HAP-1 (cell line): ENCODE measurements around the gene SHROOM3.
A peak's percentile ranks its signal among the peaks of the same experiment; 100 is the strongest.

Experiments
- DNase-seq, 2 experiments: peaks; one replicate each; pipeline ENCODE4 v3.0.0-alpha.2; 2016 to 2020; ENCODE audit warnings: low spot score in 2 of 2
- H3K27me3 ChIP-seq: fragments of 250-450 bp; sonication (Bioruptor Pico); 2 replicates; pipeline ENCODE4 v1.5.1; 2020; ENCODE audit warnings: low read depth, mild to moderate bottlenecking, moderate library complexity
- H3K36me3 ChIP-seq: fragments of 250-450 bp; sonication (Bioruptor Pico); replicated peaks from 2 replicates; pipeline ENCODE4 v1.5.1; 2020; ENCODE audit warnings: mild to moderate bottlenecking
- H3K4me1 ChIP-seq: fragments of 250-450 bp; sonication (Bioruptor Pico); 2 replicates; pipeline ENCODE4 v1.5.1; 2020; ENCODE audit warnings: mild to moderate bottlenecking
- H3K4me3 ChIP-seq: fragments of 250-450 bp; sonication (Bioruptor Pico); 2 replicates; pipeline ENCODE4 v1.5.1; 2020; ENCODE audit warnings: mild to moderate bottlenecking, moderate library complexity
- H3K9me3 ChIP-seq: fragments of 250-450 bp; sonication (Bioruptor Pico); 2 replicates; pipeline ENCODE4 v1.5.1; 2020; ENCODE audit warnings: mild to moderate bottlenecking, moderate library complexity
- in situ Hi-C: fragments of 300-500 bp; cut with MboI; formaldehyde crosslinking; loops from 3 replicates; pipeline ENCODE4 v1.14.3; 2020; ENCODE audit warnings: low sequenced_read_pairs, inconsistent platforms, mixed read lengths

The SHROOM3 gene

DNA sequence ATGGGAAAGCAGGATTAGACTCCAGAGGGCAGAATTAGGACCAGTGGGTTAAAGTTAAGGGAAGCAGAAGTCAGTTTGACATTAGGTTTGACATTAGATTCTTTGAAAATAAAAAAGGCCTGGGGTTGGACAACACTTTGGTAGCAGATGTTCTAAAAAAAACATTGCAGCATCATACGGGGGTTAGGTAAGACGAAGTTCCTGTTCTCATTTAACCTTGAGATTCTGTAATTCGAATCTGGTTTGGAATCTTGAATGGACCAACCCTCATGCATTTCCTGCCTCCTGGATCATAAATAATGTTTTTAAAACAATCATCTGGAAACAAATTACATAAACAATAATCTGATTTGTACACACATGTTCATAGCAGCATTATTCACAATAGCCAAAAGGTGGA lies 181.0 kb downstream of the SHROOM3 start:
- H3K9me3 ChIP-seq = no peaks in the 10 kb centered on the region
- DNase-seq = no peak
- in situ Hi-C loops = no loop called here

GRCh38 chr4:76616526-76616925 lies 181.5 kb downstream of the SHROOM3 start:
- Histone ChIP-seq H3K9me3 (no peaks in the 10 kb centered on the region), H3K36me3 (no peaks in the 10 kb centered on the region), H3K4me1 (peaks cover 9% of the 10 kb centered on the region), H3K4me3 (no peak overlapping the region), H3K27me3 (no peaks in the 10 kb centered on the region)
- DNase-seq = no peak
- in situ Hi-C loops = no loop called here

More for the DNA sequence above, 181.0 kb downstream of the SHROOM3 start:
- Histone ChIP-seq H3K4me1 (peaks cover 6% of the 10 kb centered on the region), H3K4me3 (no peak overlapping the region), H3K36me3 (no peaks in the 10 kb centered on the region), H3K27me3 (no peaks in the 10 kb centered on the region)

- no peak for DNase-seq
- H3K4me1 ChIP-seq = peaks cover 28% of the 10 kb centered on the region
- in situ Hi-C loops = no loop called here
Measured at GRCh38 chr4:76620723-76621468, 185.9 kb downstream of the SHROOM3 start.

DNA sequence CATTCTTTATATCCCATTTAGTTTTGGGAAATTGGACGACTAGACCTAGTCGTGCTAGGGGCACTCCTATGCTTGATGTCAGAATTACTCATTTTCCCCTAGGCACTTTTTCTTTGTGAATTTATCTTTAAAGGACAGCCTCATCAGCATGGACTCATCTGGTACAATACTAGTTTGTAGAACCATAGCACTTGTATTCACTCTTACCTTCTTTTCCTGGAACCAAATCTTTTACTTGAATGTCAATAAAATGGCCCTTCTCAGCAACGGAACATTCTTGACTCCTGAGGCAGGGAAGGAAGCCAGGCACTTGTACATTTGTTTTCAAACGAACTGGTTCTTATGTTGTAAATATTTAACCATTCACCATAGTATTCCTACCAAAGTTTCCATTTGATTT lies 187.1 kb downstream of the SHROOM3 start:
- peaks cover 26% of the 10 kb centered on the region for H3K4me1 ChIP-seq
- DNase-seq = no peak
- H3K27me3 ChIP-seq = no peaks in the 10 kb centered on the region
- no peaks in the 10 kb centered on the region for H3K36me3 ChIP-seq
- in situ Hi-C loops = no loop called here
- no peaks in the 10 kb centered on the region for H3K9me3 ChIP-seq
- H3K4me3 ChIP-seq = no peak overlapping the region

More at GRCh38 chr4:76620723-76621468, 185.9 kb downstream of the SHROOM3 start:
- no peak overlapping the region for H3K4me3 ChIP-seq
- no peaks in the 10 kb centered on the region for H3K27me3 ChIP-seq
- no peaks in the 10 kb centered on the region for H3K36me3 ChIP-seq
- no peaks in the 10 kb centered on the region for H3K9me3 ChIP-seq

DNA sequence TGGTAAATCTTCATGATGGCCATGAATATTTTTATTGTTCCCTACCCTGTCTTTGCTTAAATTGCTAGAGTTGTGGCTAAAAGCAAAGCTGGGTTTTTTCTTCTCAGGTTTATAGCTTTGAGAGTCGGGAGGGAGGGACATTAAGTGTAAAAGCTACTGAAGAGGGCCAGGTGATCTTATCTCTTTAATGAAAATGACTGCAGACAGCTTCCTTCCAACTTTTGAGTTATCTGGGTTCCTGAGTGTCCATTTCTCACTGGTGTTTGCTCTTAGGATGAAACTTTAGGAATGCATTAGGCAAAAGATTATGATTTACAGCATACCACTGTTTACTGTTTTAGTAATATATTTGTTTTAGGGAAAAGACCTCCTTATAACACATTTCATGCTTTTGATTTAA lies 187.7 kb downstream of the SHROOM3 start:
- in situ Hi-C loops = no loop called here
- H3K36me3 ChIP-seq = no peaks in the 10 kb centered on the region
- no peak for DNase-seq
- peaks cover 26% of the 10 kb centered on the region for H3K4me1 ChIP-seq
- no peak overlapping the region for H3K4me3 ChIP-seq
- H3K27me3 ChIP-seq = no peaks in the 10 kb centered on the region
- no peaks in the 10 kb centered on the region for H3K9me3 ChIP-seq

DNA sequence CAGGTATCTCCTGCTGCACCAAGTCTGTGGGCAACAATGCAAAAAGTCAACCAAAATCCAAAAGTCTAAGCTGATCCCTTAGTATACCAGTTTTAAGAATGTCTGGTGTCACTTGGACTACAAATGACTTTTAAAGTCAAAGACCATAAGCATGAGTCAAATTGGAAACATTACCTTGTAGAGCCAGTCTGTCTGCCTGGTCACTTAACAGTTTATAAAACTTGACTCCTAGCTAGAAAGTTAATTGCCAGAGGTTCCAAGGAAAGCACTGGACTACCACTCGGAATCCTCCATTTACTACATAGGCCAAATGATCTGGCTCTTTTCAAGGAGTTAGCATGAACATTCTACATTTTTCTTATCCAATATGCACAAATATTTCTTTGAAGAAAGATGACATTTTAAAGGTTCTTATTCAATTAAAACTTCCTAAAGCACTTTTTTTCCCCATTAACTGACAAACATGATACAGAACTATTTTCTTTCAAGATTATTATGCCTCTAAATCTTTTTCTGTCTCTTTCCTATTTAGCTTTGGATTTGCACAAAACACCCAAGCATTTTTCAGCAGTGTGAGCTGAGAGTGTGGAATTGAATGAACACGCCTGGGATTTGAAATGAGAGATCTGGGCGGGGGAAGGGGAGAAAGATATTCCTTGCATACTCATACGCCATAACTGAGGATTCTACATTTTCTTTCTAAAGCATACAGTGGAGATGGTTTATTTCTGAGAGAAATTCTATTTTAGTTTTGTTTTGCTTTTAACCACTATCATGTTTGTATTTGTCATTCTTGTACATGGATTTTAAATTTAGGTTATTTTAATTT lies 188.4 kb downstream of the SHROOM3 start:
- Histone ChIP-seq H3K27me3 (no peaks in the 10 kb centered on the region), H3K9me3 (no peaks in the 10 kb centered on the region), H3K4me3 (no peak overlapping the region), H3K4me1 (peaks cover 26% of the 10 kb centered on the region), H3K36me3 (no peaks in the 10 kb centered on the region)
- no peak for DNase-seq
- in situ Hi-C loops = no loop called here

- Histone ChIP-seq H3K9me3 (no peaks in the 10 kb centered on the region), H3K4me3 (no peak overlapping the region), H3K36me3 (no peaks in the 10 kb centered on the region), H3K4me1 (peaks cover 26% of the 10 kb centered on the region), H3K27me3 (no peaks in the 10 kb centered on the region)
- DNase-seq = peak; percentile 31 to 46
- in situ Hi-C loops = no loop called here
Measured at GRCh38 chr4:76624241-76624681, 189.2 kb downstream of the SHROOM3 start.

GRCh38 chr4:76624931-76625715 lies 190.1 kb downstream of the SHROOM3 start:
- DNase-seq = no peak
- H3K4me1 ChIP-seq = peaks cover 22% of the 10 kb centered on the region
- no peak overlapping the region for H3K4me3 ChIP-seq
- H3K9me3 ChIP-seq = no peaks in the 10 kb centered on the region
- no peaks in the 10 kb centered on the region for H3K27me3 ChIP-seq
- in situ Hi-C loops = no loop called here
- no peaks in the 10 kb centered on the region for H3K36me3 ChIP-seq

- Histone ChIP-seq H3K4me1 (peaks cover 22% of the 10 kb centered on the region), H3K9me3 (no peaks in the 10 kb centered on the region), H3K36me3 (no peaks in the 10 kb centered on the region), H3K4me3 (no peak overlapping the region), H3K27me3 (no peaks in the 10 kb centered on the region)
- DNase-seq = peak in 1 of 2 experiments; percentile 23
- in situ Hi-C loops = no loop called here
Measured at GRCh38 chr4:76626686-76627465, 191.8 kb downstream of the SHROOM3 start.

GRCh38 chr4:76628251-76628650 lies 193.2 kb downstream of the SHROOM3 start:
- no peak for DNase-seq
- Histone ChIP-seq H3K27me3 (no peaks in the 10 kb centered on the region), H3K4me3 (no peak overlapping the region), H3K4me1 (peaks cover 13% of the 10 kb centered on the region), H3K9me3 (no peaks in the 10 kb centered on the region), H3K36me3 (no peaks in the 10 kb centered on the region)
- in situ Hi-C loops = no loop called here

DNA sequence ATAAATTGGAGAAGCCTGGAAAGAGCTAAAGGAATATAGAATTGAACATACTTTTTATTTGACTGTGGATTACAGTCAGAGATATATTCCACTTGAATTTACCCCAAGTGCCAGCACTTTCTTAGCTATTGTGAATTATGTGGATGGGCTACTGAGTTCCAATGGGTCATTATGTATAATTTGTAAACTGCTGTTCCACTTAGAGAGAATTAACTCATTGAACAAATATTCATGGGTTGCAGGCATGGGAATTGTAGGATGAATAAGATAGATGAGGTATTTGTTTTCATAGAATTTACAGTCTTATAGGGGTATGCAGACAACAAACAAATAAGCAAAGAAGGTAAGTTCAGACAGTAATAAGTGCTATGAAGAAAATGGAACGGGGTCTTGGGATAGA lies 195.7 kb downstream of the SHROOM3 start:
- in situ Hi-C loops = no loop called here
- no peaks in the 10 kb centered on the region for H3K27me3 ChIP-seq
- no peak for DNase-seq

GRCh38 chr4:76634220-76634619 lies 199.2 kb downstream of the SHROOM3 start:
- no peak for DNase-seq
- Histone ChIP-seq H3K4me1 (peaks cover 5% of the 10 kb centered on the region), H3K9me3 (no peaks in the 10 kb centered on the region), H3K4me3 (no peak overlapping the region), H3K36me3 (no peaks in the 10 kb centered on the region), H3K27me3 (no peaks in the 10 kb centered on the region)
- in situ Hi-C loops = no loop called here

More for the DNA sequence above, 195.7 kb downstream of the SHROOM3 start:
- Histone ChIP-seq H3K4me1 (peaks cover 5% of the 10 kb centered on the region), H3K36me3 (no peaks in the 10 kb centered on the region), H3K4me3 (no peak overlapping the region), H3K9me3 (no peaks in the 10 kb centered on the region)

- no peaks in the 10 kb centered on the region for H3K36me3 ChIP-seq
- DNase-seq = no peak
- no peaks in the 10 kb centered on the region for H3K9me3 ChIP-seq
- in situ Hi-C loops = no loop called here
- H3K27me3 ChIP-seq = no peaks in the 10 kb centered on the region
- no peak overlapping the region for H3K4me3 ChIP-seq
- H3K4me1 ChIP-seq = no peaks in the 10 kb centered on the region
Measured at GRCh38 chr4:76637712-76638361, 202.8 kb downstream of the SHROOM3 start.
